ENCODE measurements around the gene KCNMB3.
"Not testable (repeated sequence)": the region's sequence is repeated elsewhere in the genome, so short reads cannot be mapped to it uniquely, and the experiment has no call there.

The KCNMB3 gene

DNA sequence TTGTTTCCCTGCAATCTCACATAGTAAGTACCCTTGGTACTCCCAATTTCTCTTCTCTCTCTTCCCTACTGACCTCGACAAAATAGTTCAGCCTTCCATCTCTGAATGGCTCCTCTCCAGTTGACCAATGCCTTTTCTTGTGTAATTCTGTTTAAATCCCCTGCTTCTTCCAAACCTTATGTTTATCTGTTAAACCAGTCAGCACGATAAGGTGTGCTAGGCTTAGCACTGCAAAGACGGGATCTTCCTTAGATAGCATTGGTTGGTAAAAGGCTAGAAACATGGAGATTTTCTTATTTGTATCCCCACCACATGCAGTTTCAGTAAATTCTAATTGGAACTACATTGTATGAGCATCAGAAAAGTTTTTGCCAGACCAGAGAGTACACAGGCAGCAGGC is 25.8 kb upstream of the KCNMB3 start:
- in situ Hi-C loops (cut with MboI; ENCODE audit: low sequenced_read_pairs, unreplicated experiment): no loop called here
- TF ChIP-seq, protein P1, sequence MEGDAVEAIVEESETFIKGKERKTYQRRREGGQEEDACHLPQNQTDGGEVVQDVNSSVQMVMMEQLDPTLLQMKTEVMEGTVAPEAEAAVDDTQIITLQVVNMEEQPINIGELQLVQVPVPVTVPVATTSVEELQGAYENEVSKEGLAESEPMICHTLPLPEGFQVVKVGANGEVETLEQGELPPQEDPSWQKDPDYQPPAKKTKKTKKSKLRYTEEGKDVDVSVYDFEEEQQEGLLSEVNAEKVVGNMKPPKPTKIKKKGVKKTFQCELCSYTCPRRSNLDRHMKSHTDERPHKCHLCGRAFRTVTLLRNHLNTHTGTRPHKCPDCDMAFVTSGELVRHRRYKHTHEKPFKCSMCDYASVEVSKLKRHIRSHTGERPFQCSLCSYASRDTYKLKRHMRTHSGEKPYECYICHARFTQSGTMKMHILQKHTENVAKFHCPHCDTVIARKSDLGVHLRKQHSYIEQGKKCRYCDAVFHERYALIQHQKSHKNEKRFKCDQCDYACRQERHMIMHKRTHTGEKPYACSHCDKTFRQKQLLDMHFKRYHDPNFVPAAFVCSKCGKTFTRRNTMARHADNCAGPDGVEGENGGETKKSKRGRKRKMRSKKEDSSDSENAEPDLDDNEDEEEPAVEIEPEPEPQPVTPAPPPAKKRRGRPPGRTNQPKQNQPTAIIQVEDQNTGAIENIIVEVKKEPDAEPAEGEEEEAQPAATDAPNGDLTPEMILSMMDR (IDR thresholded peaks at IDR 0.05; ENCODE audit: borderline replicate concordance, control extremely low read depth, extremely low read depth, insufficient read depth, missing control alignments): no peak
- DNase-seq (ENCODE audit: low spot score): no peak

DNA sequence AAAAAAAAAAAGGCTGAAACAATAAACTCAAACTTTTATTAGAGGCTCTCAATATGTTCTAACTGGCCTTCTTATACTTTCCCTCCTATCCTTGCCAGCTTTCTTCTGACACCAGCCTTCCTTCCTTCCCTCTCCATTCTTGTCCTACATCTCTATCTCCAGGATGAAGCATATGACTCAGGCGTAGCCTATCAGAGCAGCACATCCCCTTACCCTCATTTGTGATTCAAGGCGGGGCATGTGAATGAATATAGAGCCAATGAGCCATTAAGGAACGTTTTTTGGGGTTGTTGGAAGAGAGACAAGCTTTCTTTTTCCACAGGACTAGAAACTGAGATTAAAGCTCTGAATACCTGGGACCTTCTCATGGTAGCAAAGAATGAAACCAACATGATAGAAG is 25.1 kb upstream of the KCNMB3 start:
- no peak for DNase-seq (ENCODE audit: low spot score)
- TF ChIP-seq, protein P1 (IDR thresholded peaks at IDR 0.05; ENCODE audit: borderline replicate concordance, control extremely low read depth, extremely low read depth, insufficient read depth, missing control alignments): no peak
- in situ Hi-C loops (cut with MboI; ENCODE audit: low sequenced_read_pairs, unreplicated experiment): no loop called here

DNA sequence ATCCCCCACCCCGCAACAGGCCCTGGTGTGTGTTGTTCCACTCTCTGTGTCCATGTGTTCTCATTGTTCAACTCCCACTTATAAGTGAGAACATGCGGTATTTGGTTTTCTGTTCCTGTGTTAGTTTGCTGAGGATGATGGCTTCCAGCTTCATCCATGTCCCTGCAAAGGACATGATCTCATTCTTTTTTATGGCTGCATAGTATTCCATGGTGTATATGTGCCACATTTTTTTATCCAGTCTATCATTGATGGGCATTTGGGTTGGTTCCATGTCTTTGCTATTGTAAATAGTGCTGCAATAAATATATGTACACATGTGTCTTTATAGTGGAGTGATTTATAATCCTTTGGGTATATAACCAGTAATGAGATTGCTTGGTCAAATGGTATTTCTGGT is 23.5 kb upstream of the KCNMB3 start:
- in situ Hi-C loops (cut with MboI; ENCODE audit: low sequenced_read_pairs, unreplicated experiment); DNase-seq (ENCODE audit: low spot score): not testable (repeated sequence)

DNA sequence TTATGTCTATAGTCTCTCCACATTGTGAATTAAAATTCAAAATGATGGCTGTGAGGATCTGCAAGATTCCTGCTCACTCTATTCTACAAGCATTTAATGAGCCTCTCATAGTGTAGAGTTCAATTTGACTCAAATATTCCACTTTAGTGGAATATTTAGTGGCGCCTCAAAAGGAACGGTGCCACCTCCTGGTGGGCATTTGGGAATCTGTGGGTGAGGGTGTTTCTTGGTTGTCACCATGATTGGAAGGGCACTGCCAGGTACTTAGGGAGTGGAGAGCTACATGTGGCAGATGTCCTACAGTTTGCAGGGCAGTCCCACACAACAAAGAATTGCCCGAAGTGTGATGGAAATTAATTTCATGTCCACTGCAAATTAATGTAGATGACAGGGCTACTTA is 21.5 kb upstream of the KCNMB3 start:
- in situ Hi-C loops (cut with MboI; ENCODE audit: low sequenced_read_pairs, unreplicated experiment): no loop called here
- TF ChIP-seq, protein P1 (IDR thresholded peaks at IDR 0.05; ENCODE audit: borderline replicate concordance, control extremely low read depth, extremely low read depth, insufficient read depth, missing control alignments): no peak
- DNase-seq (ENCODE audit: low spot score): no peak

DNA sequence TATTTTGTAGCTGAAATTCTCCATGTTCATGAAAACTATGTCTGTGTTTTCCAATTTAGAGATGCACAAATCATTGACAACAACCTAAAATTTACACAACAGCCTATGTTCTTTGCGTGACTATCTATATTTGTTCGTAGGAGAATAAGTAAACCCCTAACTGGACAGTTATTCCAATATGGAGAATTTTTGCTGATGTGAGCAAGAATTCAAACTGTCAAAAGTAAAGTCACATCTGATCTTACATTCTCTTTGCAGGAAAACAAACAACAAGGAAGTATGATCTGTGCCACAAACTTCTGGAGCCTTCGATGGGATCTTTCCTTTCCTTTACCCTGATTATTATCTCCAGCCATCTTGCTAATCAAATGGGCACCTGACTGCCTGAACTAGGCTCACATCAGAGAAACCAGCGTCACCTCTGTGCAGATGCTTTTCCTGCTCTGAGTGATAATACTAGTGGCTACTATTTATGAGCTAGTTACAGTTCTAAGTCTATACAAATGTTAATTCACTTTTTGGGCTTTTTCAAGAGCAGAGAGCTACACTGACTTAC is 18.3 kb upstream of the KCNMB3 start:
- TF ChIP-seq, protein P1 (IDR thresholded peaks at IDR 0.05; ENCODE audit: borderline replicate concordance, control extremely low read depth, extremely low read depth, insufficient read depth, missing control alignments): no peak
- in situ Hi-C loops (cut with MboI; ENCODE audit: low sequenced_read_pairs, unreplicated experiment): no loop called here
- DNase-seq (ENCODE audit: low spot score): no peak

DNA sequence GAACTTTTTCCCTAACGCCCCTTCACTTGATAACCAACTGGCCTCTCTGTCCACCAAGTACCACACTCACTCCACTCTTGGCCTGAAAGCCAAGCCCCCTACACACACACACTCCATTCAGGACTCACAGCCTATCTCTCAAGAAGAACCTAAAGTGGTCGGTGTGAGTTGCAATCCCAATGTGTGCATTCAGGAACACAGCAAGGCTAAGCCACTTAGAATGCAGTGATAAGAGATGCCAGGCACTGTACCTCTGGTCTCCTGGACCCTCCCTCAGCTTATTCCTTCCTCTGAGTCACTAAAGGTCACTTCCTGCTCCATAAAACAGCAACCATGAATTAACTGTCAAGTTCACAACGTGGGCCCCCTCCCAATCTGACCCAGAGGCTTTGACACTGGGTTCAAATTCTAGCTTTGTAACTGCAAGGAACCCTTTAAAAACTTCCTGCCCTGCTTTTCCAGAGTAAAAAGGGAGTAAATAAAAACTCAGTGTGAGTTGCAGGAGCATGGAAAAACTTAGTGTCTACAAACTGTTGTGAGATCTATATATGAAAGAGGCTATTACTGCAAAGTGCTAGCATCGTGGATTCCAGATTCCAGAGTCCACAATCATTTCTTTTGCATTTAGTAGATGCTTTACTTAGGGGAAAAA is 17.6 kb upstream of the KCNMB3 start:
- TF ChIP-seq, protein P1 (IDR thresholded peaks at IDR 0.05; ENCODE audit: borderline replicate concordance, control extremely low read depth, extremely low read depth, insufficient read depth, missing control alignments): no peak
- no peak for DNase-seq (ENCODE audit: low spot score)

DNA sequence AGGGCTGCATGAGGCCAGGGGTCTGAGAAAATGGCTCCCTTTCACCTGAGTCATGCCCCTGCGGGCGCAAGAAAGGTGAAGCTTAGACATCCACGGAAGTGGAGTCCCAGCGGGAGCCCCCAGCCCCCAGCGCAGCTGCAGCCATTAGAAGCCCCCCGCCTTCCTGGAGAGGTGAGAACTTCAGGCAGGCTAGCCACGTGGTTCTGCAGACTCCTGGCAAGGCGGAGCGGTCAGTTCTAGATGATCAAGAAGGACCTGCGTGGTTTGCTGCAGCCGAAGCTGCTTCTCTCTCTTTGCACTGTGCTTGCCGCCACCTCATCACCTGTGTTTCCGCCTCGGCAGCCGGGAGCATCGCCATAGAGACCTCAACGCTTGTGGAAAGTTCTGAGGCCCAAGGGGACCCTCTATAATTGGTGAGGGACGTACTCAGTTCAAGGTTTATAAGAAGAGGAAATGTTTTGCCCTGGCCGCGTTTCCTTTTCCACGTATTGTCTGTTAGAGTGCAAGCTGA is 15.8 kb upstream of the KCNMB3 start:
- TF ChIP-seq, protein P1 (IDR thresholded peaks at IDR 0.05; ENCODE audit: borderline replicate concordance, control extremely low read depth, extremely low read depth, insufficient read depth, missing control alignments): no peak
- no peak for DNase-seq (ENCODE audit: low spot score)
- in situ Hi-C loops (cut with MboI; ENCODE audit: low sequenced_read_pairs, unreplicated experiment): no loop called here

More for the DNA sequence above, 17.6 kb upstream of the KCNMB3 start:
- in situ Hi-C loops (cut with MboI; ENCODE audit: low sequenced_read_pairs, unreplicated experiment): no loop called here

Measured in GM13976 (cell line).